ENCODE measurements around the gene CALML6.

The CALML6 gene

DNA sequence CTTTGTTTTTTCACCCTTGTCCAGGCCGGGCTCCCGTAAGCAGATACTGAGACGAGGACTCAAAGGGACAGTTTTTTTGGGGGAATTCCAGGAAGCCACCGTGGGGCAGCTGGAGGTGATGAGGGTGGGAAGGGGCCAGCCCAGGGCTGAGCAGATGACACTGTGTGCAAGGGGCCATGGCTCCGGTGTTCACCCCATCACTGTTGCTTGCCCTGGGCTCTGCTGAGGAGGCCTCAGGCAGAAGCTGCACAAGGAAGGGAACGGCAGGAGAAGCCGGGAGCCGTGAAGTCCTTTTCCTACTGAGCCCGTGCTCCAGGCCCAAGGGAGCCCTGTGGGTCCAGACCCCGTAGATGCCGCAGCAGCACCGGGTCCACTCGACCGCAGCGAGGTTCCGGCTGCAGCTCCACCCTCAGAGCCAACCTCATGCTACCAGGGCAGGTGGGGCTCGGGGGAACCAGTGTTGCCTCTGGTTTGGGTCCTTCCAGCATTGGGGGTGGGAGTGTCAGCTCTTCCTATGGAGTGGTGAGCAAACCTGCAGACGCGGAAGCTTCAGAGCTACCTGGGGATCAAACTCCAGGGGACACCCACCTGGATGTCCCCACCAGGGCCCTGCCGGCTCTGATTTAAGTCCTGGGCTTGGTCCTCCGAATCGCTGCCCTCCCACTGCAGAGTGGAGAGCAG, 4.3 kb upstream of the CALML6 start:
- Histone ChIP-seq H3K9me3 (no peaks in the 10 kb centered on the region), H3K4me1 (ENCODE audit: control insufficient read depth in 1 of 2, insufficient read depth in 1 of 2, low read depth in 1 of 2, low read length in 1 of 2) (peaks cover 12 to 20% of the 10 kb centered on the region in 2 experiments), H3K4me3 (ENCODE audit: low read depth in 1 of 2, low read length in 1 of 2) (no peak overlapping the region), H3K27ac (no peak overlapping the region), H3K27me3 (peaks cover 16% of the 10 kb centered on the region), H3K36me3 (no peaks in the 10 kb centered on the region)
- TF ChIP-seq, protein P1, sequence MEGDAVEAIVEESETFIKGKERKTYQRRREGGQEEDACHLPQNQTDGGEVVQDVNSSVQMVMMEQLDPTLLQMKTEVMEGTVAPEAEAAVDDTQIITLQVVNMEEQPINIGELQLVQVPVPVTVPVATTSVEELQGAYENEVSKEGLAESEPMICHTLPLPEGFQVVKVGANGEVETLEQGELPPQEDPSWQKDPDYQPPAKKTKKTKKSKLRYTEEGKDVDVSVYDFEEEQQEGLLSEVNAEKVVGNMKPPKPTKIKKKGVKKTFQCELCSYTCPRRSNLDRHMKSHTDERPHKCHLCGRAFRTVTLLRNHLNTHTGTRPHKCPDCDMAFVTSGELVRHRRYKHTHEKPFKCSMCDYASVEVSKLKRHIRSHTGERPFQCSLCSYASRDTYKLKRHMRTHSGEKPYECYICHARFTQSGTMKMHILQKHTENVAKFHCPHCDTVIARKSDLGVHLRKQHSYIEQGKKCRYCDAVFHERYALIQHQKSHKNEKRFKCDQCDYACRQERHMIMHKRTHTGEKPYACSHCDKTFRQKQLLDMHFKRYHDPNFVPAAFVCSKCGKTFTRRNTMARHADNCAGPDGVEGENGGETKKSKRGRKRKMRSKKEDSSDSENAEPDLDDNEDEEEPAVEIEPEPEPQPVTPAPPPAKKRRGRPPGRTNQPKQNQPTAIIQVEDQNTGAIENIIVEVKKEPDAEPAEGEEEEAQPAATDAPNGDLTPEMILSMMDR (IDR thresholded peaks at IDR 0.05): no peak

DNA sequence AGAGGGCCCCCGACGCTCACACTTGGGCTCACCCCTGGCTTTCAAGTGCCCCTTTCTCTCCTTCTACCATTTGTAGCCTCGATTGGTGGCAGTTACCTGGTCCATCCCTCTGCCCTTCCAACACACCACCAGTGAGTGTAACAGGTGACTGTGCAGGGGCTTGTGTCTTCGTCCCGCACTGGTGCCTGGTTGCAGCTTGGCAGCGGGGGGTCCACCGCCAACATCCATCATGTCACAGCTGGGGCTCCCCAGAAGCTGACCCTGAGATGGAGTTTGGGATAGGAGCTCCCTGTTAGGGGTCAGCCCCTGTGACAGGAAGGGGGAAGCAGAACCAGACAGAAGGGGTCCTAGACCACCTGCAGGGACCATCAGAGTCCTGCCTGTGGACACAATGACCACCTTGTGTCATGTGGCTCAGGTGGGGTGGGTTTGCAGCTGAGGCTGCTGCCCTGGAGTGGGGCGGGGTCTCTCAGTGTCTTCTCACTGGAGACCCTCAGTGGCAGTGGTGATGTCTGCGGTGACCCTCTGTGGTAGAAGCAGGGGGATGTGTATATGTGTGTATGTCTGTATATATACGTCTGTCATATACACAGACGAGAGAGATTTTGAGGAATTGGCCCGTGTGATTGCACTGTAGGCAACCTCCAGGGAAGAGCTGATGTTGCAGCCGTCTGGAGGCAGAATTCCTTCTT, 3.6 kb upstream of the CALML6 start:
- Histone ChIP-seq H3K27ac (no peak overlapping the region), H3K27me3 (peaks cover 23% of the 10 kb centered on the region), H3K4me3 (ENCODE audit: low read depth in 1 of 2, low read length in 1 of 2) (no peak overlapping the region), H3K36me3 (no peaks in the 10 kb centered on the region), H3K9me3 (no peaks in the 10 kb centered on the region), H3K4me1 (ENCODE audit: control insufficient read depth in 1 of 2, insufficient read depth in 1 of 2, low read depth in 1 of 2, low read length in 1 of 2) (peaks cover 12 to 15% of the 10 kb centered on the region in 2 experiments)
- TF ChIP-seq, protein P1 (IDR thresholded peaks at IDR 0.05): no peak

DNA sequence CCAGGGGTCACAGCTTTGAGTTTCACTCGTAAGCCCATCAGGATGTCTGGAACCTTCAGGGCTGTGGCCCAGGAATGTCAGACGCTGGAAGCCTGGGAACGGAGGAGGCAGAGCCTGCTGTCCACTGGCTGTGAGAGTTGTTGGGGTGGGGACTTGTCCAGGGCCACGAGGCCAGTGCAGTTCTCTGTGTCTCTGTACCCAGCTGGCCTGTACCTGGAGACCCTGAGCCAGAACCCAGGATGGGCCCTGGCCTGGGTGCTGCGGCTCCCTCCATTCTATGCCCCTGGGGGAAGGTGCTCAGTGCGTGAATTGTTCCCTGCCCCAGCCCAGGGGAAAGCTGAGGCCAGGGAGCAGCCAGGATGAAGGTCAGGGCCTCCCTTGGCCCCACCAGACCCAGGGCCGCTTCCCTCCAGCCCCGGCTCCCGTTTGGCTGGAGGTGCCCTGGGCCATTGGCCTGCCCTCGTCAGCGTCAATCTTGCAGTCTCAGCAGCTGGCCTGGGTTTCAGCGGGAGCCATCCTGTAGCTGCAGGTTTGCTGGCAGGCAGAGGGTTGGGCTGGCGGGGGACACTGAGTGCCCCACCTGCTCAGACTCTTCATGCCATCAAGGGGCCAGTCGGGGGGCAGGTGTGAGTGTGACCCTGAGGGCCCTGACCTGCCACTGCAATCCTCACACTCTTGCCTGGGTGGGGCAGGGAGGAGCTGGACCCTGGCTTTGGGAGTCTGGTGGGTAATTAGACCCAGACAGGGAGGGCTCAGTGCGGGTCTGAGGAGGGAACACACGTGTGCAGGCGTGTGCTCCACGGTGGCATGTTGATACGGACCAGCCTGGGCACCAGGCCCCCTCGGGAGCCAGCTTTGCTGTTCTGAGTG, 724 bp upstream of the CALML6 start:
- Histone ChIP-seq H3K4me3 (ENCODE audit: low read depth in 1 of 2, low read length in 1 of 2) (no peak overlapping the region), H3K36me3 (no peaks in the 10 kb centered on the region), H3K27me3 (peaks cover 47% of the 10 kb centered on the region), H3K9me3 (no peaks in the 10 kb centered on the region), H3K4me1 (ENCODE audit: control insufficient read depth in 1 of 2, insufficient read depth in 1 of 2, low read depth in 1 of 2, low read length in 1 of 2) (peaks cover 15 to 17% of the 10 kb centered on the region in 2 experiments), H3K27ac (no peak overlapping the region)
- TF ChIP-seq, protein P1 (IDR thresholded peaks at IDR 0.05): no peak

DNA sequence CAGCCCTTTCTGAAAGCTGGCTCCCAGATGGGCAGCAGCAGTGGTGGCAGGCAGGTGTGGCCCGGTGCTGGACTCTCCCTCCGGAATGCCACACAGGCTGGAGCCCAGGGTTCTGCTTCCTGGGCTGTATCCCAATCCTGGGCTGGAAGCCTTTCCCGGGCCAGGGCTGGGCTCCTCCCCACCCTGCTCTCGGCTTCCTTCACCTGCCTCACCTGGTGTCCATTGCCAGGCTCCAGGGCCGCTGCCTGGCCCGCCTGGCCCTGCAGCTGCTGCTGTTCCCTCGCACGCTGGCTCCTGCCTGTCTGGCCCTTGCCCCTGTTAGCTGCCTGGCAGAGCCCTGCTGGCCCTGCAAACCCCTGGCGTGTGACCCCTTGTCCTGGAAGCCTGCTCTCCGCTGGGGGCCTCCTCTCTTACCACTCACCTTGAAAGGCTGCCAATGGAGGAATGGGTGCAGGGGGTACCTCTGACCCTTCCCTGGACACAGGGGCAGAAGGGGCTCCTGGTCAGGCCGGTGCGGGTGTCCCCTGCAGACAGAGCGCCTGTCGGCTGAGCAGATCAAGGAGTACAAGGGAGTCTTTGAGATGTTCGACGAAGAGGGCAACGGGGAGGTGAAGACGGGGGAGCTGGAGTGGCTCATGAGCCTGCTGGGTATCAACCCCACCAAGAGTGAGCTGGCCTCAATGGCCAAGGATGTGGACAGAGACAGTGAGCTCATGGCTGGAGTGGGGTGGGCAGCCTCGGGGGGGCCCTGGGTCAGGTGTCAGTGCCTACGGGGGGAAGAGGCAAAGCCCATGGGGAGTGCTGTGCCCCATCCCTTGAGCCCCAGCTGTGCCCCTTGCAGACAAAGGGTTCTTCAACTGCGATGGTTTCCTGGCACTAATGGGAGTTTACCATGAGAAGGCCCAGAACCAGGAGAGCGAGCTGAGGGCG, 1.1 kb downstream of the CALML6 start:
- Histone ChIP-seq H3K27ac (no peak overlapping the region), H3K27me3 (peaks cover 41% of the 10 kb centered on the region), H3K4me3 (ENCODE audit: low read depth in 1 of 2, low read length in 1 of 2) (no peak overlapping the region), H3K9me3 (no peaks in the 10 kb centered on the region), H3K36me3 (no peaks in the 10 kb centered on the region), H3K4me1 (ENCODE audit: control insufficient read depth in 1 of 2, insufficient read depth in 1 of 2, low read depth in 1 of 2, low read length in 1 of 2) (peaks cover 9 to 31% of the 10 kb centered on the region in 2 experiments)
- TF ChIP-seq, protein P1 (IDR thresholded peaks at IDR 0.05): no peak

DNA sequence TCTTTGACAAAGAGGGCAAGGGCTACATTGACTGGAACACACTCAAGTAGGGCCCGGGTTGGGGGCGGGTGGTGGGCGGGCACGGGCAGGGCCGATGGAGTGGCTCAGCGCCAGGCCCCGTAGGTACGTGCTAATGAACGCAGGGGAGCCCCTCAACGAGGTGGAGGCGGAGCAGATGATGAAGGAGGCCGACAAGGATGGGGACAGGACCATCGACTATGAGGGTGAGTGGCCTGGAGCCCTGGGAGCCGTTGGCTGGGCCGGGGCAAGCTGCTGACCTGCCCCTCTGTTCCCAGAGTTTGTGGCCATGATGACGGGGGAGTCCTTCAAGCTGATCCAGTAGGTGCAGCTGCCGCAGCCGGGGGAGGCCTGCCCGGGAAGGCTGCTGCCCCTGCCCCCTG, 1.8 kb downstream of the CALML6 start:
- H3K4me3 ChIP-seq (ENCODE audit: low read depth in 1 of 2, low read length in 1 of 2): no peak overlapping the region
- TF ChIP-seq, protein P1 (IDR thresholded peaks at IDR 0.05): no peak
- H3K4me1 ChIP-seq (ENCODE audit: control insufficient read depth in 1 of 2, insufficient read depth in 1 of 2, low read depth in 1 of 2, low read length in 1 of 2): peaks cover 9 to 31% of the 10 kb centered on the region in 2 experiments
- no peaks in the 10 kb centered on the region for H3K9me3 ChIP-seq
- H3K36me3 ChIP-seq: no peaks in the 10 kb centered on the region
- H3K27ac ChIP-seq: no peak overlapping the region
- H3K27me3 ChIP-seq: peaks cover 34% of the 10 kb centered on the region
